ENCODE results near the gene YJU2. TPM values are rescaled to one million over a fixed set of nuclear protein-coding genes. Genes with fewer than 3 reads are reported as not detected.

The YJU2 gene
- total RNA-seq, 1 experiment from 2014 or later, result 15.7 TPM

Other genes starting within 250 kb of the YJU2 start
- gene PIAS4, start 239.3 kb upstream of the YJU2 start, total RNA-seq (2014; rRNA removed; shearing (Covaris generic)), result 14.2 and 29.8 TPM in 2 replicates
- 12.2 and 14.1 TPM in 2 replicates for gene ZBTB7A, start 180.2 kb upstream of the YJU2 start, total RNA-seq (2014; rRNA removed; shearing (Covaris generic))
- gene MAP2K2, start 123.0 kb upstream of the YJU2 start, total RNA-seq (2014; rRNA removed; shearing (Covaris generic)), result 154 and 184 TPM in 2 replicates
- gene CREB3L3, start 93.4 kb upstream of the YJU2 start, total RNA-seq (2014; rRNA removed; shearing (Covaris generic)), result not detected in 2 replicates
- gene SIRT6, start 64.5 kb upstream of the YJU2 start, total RNA-seq (2014; rRNA removed; shearing (Covaris generic)), result 13.9 and 14.8 TPM in 2 replicates
- gene ANKRD24, start 64.4 kb upstream of the YJU2 start, total RNA-seq (2014; rRNA removed; shearing (Covaris generic)), result 0.20 and 0.37 TPM in 2 replicates
- gene EBI3, start 17.6 kb upstream of the YJU2 start, total RNA-seq (2014; rRNA removed; shearing (Covaris generic)), result 0.30 TPM in 1 of 2 replicates, not detected in the other
- not detected in 2 replicates for gene SHD, start 32.2 kb downstream of the YJU2 start, total RNA-seq (2014; rRNA removed; shearing (Covaris generic))
- gene TMIGD2, start 55.3 kb downstream of the YJU2 start, total RNA-seq (2014; rRNA removed; shearing (Covaris generic)), result not detected in 2 replicates
- gene FSD1, start 57.5 kb downstream of the YJU2 start, total RNA-seq (2014; rRNA removed; shearing (Covaris generic)), result not detected in 2 replicates
- 2.6 TPM in 2 replicates for gene STAP2, start 91.7 kb downstream of the YJU2 start, total RNA-seq (2014; rRNA removed; shearing (Covaris generic))
- gene MPND, start 96.5 kb downstream of the YJU2 start, total RNA-seq (2014; rRNA removed; shearing (Covaris generic)), result 2.3 and 3.5 TPM in 2 replicates
- gene SH3GL1, start 153.5 kb downstream of the YJU2 start, total RNA-seq (2014; rRNA removed; shearing (Covaris generic)), result 31.1 and 36.6 TPM in 2 replicates
- 10.8 and 13.1 TPM in 2 replicates for gene CHAF1A, start 155.6 kb downstream of the YJU2 start, total RNA-seq (2014; rRNA removed; shearing (Covaris generic))
- gene UBXN6, start 210.7 kb downstream of the YJU2 start, total RNA-seq (2014; rRNA removed; shearing (Covaris generic)), result 31.6 and 51.2 TPM in 2 replicates
- gene HDGFL2, start 225.2 kb downstream of the YJU2 start, total RNA-seq (2014; rRNA removed; shearing (Covaris generic)), result 15.1 and 15.6 TPM in 2 replicates

Data from NCI-H460 (cell line).